Left hindlimb (tissue), 1 donor: Measurements from ENCODE around the gene MRPS14.

Source experiments
- DNase-seq: peaks from one replicate; pipeline ENCODE4 v3.0.0-alpha.2; 2018

MRPS14 gene

DNA sequence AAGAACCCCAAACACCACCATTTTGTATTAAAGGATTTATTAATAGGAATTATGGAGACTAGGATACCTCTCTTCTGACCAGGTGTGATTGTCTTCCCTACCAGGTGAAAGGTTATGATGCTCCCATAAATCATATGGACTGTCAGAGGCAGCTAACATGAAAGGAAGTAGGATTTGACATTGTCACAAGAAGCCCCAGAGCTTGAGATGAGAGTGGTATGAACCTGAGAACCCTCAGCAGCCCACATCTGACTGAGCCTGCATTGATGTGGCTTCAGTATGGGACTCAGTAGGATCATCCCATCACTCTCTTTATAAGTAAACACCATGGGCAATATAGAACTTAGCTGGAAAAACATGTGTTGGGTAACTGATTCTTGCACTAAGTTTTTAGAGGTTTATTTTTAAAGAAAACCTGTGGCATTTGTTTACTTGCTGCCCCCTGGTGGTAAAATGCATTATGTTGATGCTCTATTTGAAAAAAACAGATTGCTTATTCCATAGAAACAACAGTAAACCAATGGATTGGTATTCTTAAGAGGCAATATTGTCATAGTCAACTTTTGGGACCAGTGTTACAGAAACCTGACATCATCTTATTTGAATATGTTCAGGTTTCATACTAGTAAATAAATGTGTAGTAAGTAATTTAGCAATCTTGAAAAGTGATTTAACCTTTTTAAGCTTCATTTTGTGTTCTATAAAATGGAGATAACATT is 40.1 kb downstream of the MRPS14 start:
- DNase-seq, result no peak

DNA sequence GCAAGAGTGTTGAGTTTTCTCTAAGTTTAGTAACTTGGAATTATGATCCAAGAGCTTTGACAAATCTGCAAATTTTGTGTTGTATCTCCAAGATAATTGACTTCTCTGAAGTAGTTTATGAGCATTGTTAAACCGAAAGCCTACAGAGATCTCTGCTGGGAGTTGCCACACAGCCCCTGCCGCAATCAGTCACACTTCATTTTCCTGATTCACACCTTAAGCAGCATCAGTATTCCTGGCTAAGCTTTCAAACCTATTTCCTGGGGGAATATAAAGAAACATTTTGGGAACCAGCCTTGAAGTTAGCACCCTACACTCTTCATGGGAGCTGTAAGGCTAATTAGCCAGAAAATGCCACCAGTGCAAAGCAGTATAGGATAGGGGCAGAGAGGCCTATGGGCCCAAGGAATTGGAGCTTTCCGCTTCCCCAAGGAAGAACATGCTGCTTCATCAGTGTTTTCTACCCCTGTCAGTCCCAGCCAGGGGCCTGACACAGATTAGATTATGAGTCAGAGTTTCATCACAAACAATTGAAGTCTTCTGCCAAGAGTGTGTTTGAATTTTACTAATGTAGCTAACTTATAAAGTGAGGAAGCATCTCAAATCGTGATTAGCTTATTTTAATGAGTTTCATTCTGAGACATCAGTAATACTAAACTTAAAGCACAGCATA is 46.7 kb downstream of the MRPS14 start:
- DNase-seq, result no peak

DNA sequence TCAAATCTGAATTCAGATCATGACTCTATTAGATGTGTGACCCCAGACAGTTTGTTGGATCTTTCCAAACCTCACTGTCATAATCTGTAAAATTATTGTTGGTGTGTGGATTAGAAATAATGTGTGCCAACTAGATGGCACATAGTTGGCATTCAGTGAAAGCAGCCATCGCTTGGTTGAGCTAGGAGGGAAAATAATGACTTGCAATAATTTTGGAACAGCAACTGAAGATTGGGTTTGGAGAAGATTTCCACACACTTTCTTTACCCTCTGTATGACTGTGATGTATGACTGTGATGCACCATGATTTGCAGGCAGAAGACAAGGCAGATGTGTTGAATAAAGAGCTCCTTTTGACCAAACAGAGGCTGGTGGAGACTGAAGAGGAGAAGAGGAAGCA is 47.5 kb downstream of the MRPS14 start:
- DNase-seq, result no peak

DNA sequence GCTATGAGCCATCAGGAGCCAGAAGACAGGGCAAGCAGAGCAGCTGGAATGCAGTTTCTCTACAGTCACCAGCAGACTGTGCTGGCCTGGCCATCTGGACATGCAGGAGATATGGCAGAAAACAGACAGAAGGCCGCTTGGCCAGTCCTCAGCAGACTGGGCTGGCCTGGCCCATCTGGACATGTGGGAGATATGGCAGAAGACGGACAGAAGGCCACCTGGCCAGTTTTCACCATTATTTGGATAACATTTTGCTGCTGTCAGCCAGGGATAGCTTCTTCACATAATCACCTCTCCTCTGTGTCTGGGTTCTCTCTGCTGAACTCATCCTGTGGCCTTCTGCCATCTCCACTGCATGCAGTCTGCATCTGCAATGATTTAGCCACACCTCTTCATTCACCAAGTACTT is 48.5 kb downstream of the MRPS14 start:
- DNase-seq, result no peak

DNA sequence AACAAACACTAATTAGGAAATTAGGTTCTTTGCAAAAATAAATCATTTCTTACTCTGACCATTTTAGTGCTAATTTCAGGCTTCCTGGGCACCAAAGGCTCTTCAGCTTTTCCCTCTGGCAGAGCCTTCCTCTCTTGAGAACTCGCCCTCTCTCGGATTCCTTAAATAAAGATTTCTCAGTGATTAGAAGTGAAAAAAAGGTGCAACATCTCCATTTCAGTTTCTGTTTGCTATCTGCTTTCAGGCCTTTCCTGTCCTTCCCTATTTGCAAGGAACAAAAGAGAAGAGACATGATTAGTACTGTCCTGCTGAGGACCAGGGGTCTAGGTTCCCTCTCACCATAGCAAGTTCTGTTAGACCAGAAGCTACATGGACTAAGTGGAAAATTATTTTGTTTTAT is 51.3 kb downstream of the MRPS14 start:
- no peak for DNase-seq

DNA sequence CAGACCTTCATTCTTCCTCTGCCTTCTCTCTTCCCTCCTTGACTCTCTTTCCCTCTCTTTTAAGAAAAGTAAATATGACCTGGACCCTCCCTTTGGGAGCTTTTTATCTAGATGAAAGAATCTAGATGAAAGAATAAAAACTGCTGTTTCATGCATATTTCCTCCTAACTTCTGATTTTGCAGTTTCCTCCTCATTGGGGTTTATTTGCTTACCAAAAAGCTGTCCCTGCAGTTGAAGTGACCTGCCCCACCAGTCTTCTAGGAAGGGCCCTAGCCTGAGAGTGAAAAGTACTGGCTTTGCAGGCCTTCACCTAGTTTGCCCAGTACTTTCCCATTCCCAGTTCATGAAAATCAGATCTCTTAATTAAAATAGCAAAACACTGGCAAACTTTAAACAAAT is 51.8 kb downstream of the MRPS14 start:
- DNase-seq, result no peak

DNA sequence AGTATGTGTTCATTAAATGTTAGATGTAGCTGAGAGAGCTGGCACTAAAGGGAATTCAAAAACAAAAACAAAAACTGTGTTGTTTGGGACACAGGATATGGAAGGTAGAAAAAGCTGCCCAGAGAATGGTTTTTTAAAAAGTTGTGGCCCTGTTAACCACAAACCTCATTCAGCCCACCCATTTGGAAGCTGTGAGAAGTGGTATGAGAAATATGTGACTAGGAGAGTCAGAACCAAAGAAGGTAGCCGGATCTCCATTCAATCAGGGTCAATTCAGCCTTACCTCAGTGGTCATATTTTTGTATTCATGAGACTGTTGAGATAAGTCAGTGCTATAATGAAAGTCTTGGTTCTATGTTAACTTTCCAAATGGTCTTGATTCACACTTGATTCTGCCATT is 53.2 kb downstream of the MRPS14 start:
- no peak for DNase-seq

DNA sequence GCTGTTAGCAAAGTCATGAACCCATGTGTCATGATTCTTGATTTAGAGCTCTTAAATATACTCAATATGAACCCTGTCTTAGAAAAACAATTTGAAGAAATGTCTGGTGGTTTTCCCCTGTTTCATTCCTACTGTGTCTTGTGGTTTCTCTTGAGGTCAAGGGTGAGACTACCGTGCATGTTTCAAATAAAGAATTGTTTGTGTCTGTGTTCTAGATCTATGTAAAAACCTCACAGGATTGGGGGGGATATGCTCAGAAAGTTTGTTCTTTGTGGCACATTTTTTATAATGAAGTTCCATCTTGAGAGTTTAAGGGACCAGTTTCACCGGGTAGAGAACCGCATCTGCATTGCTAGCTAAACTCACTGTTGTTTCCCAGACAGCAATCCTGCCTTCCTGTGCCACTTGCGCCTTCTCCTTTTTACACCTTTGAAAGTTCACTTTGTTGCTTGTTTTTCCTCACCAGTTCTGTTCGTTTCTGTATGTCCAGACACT is 54.4 kb downstream of the MRPS14 start:
- no peak for DNase-seq

DNA sequence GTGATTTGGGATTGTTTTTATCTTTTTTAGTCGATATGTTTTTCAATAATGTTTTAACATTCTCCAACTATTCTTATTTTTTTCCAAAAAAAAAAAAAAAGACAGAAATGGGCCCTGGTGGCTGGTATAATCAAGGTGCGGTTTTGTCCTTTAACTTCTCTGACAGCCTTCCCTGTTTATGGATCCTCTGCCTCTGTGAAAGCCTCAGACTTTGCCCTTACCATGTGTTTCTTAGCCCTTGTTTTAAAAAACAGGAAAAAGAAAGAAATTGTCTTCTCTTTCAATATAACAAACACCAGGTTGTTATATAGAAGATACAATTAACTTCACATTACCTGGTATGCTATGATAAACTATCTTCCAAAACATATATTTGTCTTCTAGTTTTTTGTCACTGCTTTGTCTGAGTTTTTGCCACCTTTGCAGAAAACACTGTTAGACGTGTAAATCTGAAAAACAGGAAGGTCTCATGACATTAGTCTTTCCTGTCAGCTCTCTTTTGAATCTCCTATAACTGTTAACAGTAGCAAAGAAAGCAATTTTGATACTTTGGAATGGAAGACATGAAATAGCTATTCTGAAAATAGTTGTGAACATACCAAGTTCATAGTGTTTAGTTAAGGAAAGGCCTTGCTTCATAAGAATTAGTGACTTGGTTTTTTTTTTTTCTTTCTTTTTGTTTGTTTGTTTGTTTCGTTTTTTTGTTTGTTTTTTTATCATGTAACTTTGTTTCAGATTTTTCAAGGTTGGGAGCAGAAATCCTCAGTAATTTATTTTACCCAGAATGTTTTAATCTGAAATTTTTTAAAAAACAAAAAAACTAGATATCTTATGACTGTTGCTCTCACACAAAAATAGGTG is 55.1 kb downstream of the MRPS14 start:
- no peak for DNase-seq

DNA sequence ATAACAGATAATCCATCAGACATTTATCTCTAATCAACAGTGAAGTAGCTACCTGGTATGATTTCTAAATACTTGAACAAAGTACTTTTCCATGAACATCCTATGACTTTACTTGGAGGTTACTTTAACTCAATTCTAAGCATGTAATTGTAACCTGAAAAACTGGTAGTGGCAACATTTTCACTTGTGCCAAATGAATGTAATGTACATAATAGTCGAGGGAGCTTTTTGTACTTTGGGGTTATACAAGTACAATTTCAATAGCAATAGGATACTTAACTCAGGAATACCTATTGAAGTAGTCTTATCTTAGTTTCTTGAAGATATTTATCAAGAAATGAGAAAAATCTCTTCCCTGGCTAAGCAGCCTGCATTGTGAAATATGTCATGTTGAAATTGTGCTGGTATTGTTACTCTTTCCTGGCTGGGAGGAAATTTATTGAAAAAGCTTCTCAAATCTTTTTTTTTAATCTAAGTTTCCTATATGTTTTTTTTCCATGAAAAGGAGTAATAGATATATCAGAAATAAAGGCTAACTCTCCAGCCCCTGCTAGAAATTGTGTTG is 57.1 kb downstream of the MRPS14 start:
- no peak for DNase-seq

DNA sequence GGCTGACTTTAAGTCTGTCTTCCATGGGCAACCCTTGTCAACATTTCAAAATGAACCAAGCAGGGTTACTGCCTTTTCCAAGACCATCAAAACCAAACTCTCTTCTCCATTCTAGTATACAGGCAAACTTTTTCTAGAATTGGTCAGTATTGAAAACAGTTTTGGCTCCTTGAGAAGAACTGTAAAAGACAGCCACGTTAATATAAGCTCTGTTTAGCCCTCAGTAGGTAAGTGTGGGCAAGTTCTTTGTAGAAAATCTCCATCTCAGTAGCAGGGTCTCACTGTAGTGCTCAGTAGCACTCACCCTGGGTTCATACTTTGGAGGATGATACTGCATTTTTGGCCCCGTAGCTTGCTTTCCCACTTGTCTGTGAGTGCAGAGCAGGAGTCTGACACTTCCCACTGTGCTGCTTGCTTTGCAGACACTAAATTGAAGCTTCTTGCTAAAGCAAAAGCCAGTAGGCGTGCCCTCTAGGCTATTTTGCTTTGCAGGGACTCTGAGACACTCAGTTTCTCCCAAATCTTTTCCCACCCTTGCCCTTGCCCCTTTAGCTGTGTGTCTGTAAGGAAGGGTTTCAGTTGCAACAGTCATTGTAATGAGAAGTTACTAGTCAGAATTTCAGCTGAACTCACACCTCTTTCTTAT is 57.7 kb downstream of the MRPS14 start:
- DNase-seq, result no peak

DNA sequence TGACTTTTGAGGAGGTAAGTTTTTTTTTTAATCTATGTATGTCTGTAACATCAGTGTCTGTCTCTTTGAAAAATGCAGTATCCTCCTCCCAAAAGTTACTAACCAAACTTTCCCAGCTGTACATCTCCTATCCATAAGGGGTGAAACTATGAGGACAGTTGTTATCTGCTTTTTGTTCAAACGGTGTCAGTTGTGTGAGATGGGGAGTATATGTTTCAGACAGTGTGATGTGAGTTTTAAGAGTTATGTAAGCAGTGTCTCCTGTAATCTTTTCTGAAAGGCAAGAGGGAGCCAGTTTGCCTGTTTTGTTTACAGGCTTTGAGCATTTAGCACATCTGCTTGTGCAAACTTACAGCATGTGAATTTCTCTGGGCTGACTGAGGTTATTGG is 58.3 kb downstream of the MRPS14 start:
- DNase-seq, result no peak

DNA sequence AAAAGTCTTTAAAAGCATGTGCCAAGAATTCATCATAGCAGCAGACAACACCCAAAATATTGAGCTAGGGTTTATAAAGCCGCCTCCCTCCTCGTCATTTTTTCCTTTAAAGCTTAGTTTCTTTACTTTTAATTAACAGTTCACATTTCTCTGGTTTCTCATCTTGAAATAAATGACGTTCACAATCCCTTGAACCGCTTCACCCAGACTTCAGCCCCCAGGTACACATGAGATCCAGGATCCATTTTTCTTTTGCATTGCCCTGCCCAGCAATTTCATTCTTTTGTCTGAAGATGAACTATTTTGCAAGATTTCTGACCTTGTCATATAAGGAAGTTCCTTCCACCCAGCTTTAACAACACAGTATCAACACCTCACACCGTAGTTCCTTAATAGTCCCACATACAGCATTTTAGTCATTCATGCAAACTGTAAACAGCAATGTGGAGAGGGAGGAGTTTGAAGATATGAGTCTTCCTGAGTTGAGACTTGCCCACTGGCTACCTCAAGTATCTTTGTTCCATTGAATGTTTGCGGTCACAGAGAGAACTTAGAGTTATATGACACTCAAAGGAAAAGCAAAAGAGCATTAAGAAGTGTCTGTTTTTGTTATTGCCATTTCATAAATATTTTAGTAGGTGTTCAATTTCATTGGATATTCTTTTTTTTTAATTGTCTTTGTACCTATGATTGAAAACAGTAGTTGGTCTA is 58.8 kb downstream of the MRPS14 start:
- DNase-seq, result no peak

DNA sequence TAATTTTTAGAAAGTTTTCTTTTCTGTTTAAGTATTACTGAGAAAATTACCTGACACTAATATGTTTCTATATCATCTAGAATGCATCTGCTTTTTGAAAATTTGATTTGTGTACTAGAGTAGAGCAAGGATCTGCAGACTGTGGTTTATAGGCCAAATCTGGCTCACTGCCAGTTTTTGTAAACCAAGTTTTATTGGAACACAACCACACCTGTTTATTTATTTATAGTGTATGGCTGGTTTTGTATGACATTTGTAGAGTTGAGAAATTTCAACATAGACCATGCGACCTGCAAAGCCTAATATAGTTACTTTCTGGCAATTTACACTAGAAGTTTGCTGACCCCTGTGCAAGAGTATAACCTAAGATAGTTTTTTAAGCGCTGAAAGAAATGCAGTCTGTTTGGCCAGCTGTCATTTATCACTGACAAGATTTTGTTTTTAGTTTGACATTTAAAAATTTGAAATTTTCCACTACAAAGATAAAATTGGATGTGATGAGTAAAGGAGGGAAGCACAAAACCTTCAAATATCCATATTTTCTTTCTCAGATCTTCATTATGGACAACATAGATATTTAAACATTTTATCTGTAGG is 59.6 kb downstream of the MRPS14 start:
- no peak for DNase-seq
